ENCODE measurements around the gene PDE6C.
A peak's percentile ranks its signal among the peaks of the same experiment; 100 is the strongest.
"Not testable (repeated sequence)": the region's sequence is repeated elsewhere in the genome, so short reads cannot be mapped to it uniquely, and the experiment has no call there.

PDE6C gene

GRCh38 chr10:93678805-93679587 lies 66.7 kb downstream of the PDE6C start:
- TF ChIP-seq CTCF (IDR thresholded peaks at IDR 0.05; ENCODE audit: unreplicated experiment in 3 of 3): no peak
- Mint-ChIP-seq H3K27me3 (ENCODE audit: low read depth) (no peaks in the 10 kb centered on the region), H3K9me3 (no peaks in the 10 kb centered on the region), H3K4me1 (no peaks in the 10 kb centered on the region), H3K4me3 (no peak overlapping the region), H3K36me3 (ENCODE audit: low read depth) (peaks cover 20% of the 10 kb centered on the region), H3K27ac (no peak overlapping the region)

- no peaks in the 10 kb centered on the region for H3K27me3 Mint-ChIP-seq (ENCODE audit: low read depth)
Observed at GRCh38 chr10:93680412-93681047, 68.2 kb downstream of the PDE6C start.

GRCh38 chr10:93687737-93688136 lies 75.4 kb downstream of the PDE6C start:
- H3K4me1 Mint-ChIP-seq: no peaks in the 10 kb centered on the region
- no peak overlapping the region for H3K4me3 Mint-ChIP-seq

More at GRCh38 chr10:93680412-93681047, 68.2 kb downstream of the PDE6C start:
- peak; percentile 48 to 61 (median 59) for TF ChIP-seq CTCF (IDR thresholded peaks at IDR 0.05; ENCODE audit: unreplicated experiment in 3 of 3)
- Mint-ChIP-seq H3K36me3 (ENCODE audit: low read depth) (peaks cover 11% of the 10 kb centered on the region), H3K9me3 (no peaks in the 10 kb centered on the region), H3K4me3 (no peak overlapping the region), H3K27ac (no peak overlapping the region), H3K4me1 (no peaks in the 10 kb centered on the region)

GRCh38 chr10:93695740-93696139 lies 83.4 kb downstream of the PDE6C start:
- H3K4me3 Mint-ChIP-seq: no peak overlapping the region
- peaks cover 8% of the 10 kb centered on the region for H3K4me1 Mint-ChIP-seq
- TF ChIP-seq CTCF (IDR thresholded peaks at IDR 0.05; ENCODE audit: unreplicated experiment in 3 of 3): no peak
- no peaks in the 10 kb centered on the region for H3K9me3 Mint-ChIP-seq
- peaks cover 44% of the 10 kb centered on the region for H3K36me3 Mint-ChIP-seq (ENCODE audit: low read depth)
- peak overlapping the region; percentile 28 to 72 (median 56) for H3K27ac Mint-ChIP-seq
- H3K27me3 Mint-ChIP-seq (ENCODE audit: low read depth): no peaks in the 10 kb centered on the region

More at GRCh38 chr10:93687737-93688136, 75.4 kb downstream of the PDE6C start:
- peaks cover 16% of the 10 kb centered on the region for H3K36me3 Mint-ChIP-seq (ENCODE audit: low read depth)
- no peaks in the 10 kb centered on the region for H3K27me3 Mint-ChIP-seq (ENCODE audit: low read depth)
- no peaks in the 10 kb centered on the region for H3K9me3 Mint-ChIP-seq
- no peak overlapping the region for H3K27ac Mint-ChIP-seq
- no peak for TF ChIP-seq CTCF (IDR thresholded peaks at IDR 0.05; ENCODE audit: unreplicated experiment in 3 of 3)

GRCh38 chr10:93696582-93696981 lies 84.2 kb downstream of the PDE6C start:
- not testable (repeated sequence) for H3K27ac Mint-ChIP-seq; H3K9me3 Mint-ChIP-seq; H3K4me3 Mint-ChIP-seq; H3K27me3 Mint-ChIP-seq (ENCODE audit: low read depth); H3K4me1 Mint-ChIP-seq
- peaks cover 41% of the 10 kb centered on the region for H3K36me3 Mint-ChIP-seq (ENCODE audit: low read depth)

- TF ChIP-seq CTCF (IDR thresholded peaks at IDR 0.05; ENCODE audit: unreplicated experiment in 3 of 3): no peak
- Mint-ChIP-seq H3K36me3 (ENCODE audit: low read depth) (peaks cover 39% of the 10 kb centered on the region), H3K9me3 (no peaks in the 10 kb centered on the region), H3K4me1 (peaks cover 8% of the 10 kb centered on the region), H3K27ac (no peak overlapping the region), H3K4me3 (no peak overlapping the region), H3K27me3 (ENCODE audit: low read depth) (no peaks in the 10 kb centered on the region)
Observed at GRCh38 chr10:93697207-93697606, 84.9 kb downstream of the PDE6C start.
